ENCODE data around the gene TMEM254. TPM values are rescaled to one million over a fixed set of nuclear protein-coding genes. Genes with fewer than 3 reads are reported as not detected.
A peak's percentile ranks its signal among the peaks of the same experiment; 100 is the strongest.

Gene TMEM254
- total and polyA plus RNA-seq, 9 of the 15 experiments (the other 6 are each of a cell fraction or from before 2014, with no cell fraction given): 0.59 to 4.7 (median 1.9) TPM

- no peak for TF ChIP-seq MYBL2 (IDR thresholded peaks at IDR 0.05; ENCODE audit: low read depth)
- no peak for TF ChIP-seq MYBL2 (CRISPR knock-in tag; IDR thresholded peaks at IDR 0.05; ENCODE audit: borderline replicate concordance)
- no peak for TF ChIP-seq CREB1 (IDR thresholded peaks at IDR 0.05)
- TF ChIP-seq CREB1 (CRISPR knock-in tag; IDR thresholded peaks at IDR 0.05): no peak
- TF ChIP-seq TRIM24 (IDR thresholded peaks at IDR 0.05): no peak
- TF ChIP-seq ATF1 (CRISPR knock-in tag; IDR thresholded peaks at IDR 0.05): no peak
- no peak for TF ChIP-seq ATF1 (tag; IDR thresholded peaks at IDR 0.05)
- TF ChIP-seq FOXA3 (CRISPR knock-in tag; conservative IDR thresholded peaks at IDR 0.05 in 1 of 2, IDR thresholded peaks at IDR 0.05 in 1 of 2): peak in 1 of 2 experiments; percentile 34; a peak in 1 of 4 replicates
- no peak for TF ChIP-seq ZNF134 (CRISPR knock-in tag; conservative IDR thresholded peaks at IDR 0.05)
- no peak for TF ChIP-seq FOXJ2 (tag; IDR thresholded peaks at IDR 0.05)
- TF ChIP-seq SMAD3 (CRISPR knock-in tag; conservative IDR thresholded peaks at IDR 0.05): no peak
- TF ChIP-seq HBP1 (CRISPR knock-in tag; IDR thresholded peaks at IDR 0.05): no peak
- TF ChIP-seq GTF2A2 (tag; IDR thresholded peaks at IDR 0.05): no peak
- no peak for TF ChIP-seq ZBTB40 (IDR thresholded peaks at IDR 0.05)
- no peak for TF ChIP-seq ZBTB40 (CRISPR knock-in tag; IDR thresholded peaks at IDR 0.05)
Measured at GRCh38 chr10:80041162-80041561, 37.3 kb upstream of the TMEM254 start (continued).
